NCI-H187 treated with DMSO at 0.1 percent for 48 hours (cell line): ENCODE data around the gene DSC1.
"Not testable (repeated sequence)": the region's sequence is repeated elsewhere in the genome, so short reads cannot be mapped to it uniquely, and the experiment has no call there.

Experiments used
- DNase-seq: peaks from one replicate; lab custom pipeline; 2025; lab: John Stamatoyannopoulos, UW

DSC1 gene, protein sequence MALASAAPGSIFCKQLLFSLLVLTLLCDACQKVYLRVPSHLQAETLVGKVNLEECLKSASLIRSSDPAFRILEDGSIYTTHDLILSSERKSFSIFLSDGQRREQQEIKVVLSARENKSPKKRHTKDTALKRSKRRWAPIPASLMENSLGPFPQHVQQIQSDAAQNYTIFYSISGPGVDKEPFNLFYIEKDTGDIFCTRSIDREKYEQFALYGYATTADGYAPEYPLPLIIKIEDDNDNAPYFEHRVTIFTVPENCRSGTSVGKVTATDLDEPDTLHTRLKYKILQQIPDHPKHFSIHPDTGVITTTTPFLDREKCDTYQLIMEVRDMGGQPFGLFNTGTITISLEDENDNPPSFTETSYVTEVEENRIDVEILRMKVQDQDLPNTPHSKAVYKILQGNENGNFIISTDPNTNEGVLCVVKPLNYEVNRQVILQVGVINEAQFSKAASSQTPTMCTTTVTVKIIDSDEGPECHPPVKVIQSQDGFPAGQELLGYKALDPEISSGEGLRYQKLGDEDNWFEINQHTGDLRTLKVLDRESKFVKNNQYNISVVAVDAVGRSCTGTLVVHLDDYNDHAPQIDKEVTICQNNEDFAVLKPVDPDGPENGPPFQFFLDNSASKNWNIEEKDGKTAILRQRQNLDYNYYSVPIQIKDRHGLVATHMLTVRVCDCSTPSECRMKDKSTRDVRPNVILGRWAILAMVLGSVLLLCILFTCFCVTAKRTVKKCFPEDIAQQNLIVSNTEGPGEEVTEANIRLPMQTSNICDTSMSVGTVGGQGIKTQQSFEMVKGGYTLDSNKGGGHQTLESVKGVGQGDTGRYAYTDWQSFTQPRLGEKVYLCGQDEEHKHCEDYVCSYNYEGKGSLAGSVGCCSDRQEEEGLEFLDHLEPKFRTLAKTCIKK

GRCh38 chr18:31162825-31163435 is at the start of gene DSC1:
Gene DSC1, minus strand, starts transcription at chr18:31162856. Its CDS starts 262 bp downstream, at chr18:31162594.
- DNase-seq = no peak

- no peak for DNase-seq
Measured at GRCh38 chr18:31211047-31211446, 48.4 kb upstream of the DSC1 start.

DNA sequence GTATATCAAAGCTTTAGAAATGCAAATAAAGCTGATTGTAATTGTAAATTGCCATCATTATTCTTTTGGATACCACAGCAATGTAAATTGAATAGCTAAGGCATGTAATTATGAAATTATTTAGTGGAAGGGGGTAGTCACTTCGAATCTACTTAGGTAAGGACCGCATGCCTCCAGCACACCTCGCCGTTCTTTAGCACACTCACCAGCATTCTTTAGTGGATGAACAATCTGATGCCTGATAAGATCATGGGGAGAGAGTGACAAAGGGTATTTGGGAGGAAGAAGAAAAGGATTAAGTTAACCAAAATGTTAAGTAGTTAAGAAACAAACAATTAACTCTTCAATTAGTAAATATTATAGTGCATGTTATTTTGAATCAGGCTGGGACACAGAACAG is 46.4 kb upstream of the DSC1 start:
- DNase-seq = no peak

- no peak for DNase-seq
Measured at GRCh38 chr18:31207391-31207790, 44.7 kb upstream of the DSC1 start.

- peak; percentile 95 for DNase-seq
Measured at GRCh38 chr18:31206787-31207381, 44.2 kb upstream of the DSC1 start.

- DNase-seq = no peak
Measured at GRCh38 chr18:31206071-31206470, 43.4 kb upstream of the DSC1 start.

- DNase-seq = no peak
Measured at GRCh38 chr18:31205273-31205672, 42.6 kb upstream of the DSC1 start.

DNA sequence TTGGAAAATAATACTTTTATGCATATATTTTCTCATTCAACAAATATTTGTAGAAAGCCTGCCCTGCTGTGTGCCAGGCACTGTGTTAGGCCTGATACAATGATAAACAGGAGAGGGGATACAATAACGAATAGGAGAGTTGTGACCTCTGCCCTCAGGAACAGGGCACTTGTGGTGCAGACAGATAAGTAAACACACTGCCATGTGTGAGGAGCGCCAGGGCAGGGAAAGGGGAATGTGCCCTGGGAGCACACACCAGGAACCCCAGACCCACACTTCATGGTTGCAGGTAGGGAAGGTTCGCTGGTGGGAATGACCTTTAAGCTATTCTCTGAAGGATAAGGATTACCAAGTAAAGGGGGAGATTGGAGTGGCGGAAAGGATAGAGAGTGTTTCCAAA is 42.2 kb upstream of the DSC1 start:
- DNase-seq = no peak

DNA sequence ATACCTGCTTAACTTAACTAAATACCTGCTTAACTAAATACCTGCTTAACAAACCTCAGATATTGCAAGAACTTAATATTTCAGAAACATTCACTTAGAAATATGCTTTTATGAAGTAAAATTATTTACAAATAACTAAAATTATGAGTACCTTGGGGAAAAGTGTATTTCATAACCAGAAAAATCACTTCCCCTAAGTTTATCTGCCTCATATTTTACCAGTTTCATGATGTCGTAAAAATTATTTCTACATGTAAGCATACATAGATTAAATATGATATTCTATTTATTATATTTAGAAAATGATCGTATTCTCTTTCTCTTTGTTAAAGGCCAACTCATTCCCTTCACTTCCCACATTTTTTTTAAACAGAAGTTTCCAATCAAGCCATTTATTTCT is 41.5 kb upstream of the DSC1 start:
- no peak for DNase-seq

GRCh38 chr18:31203794-31204148 is 41.1 kb upstream of the DSC1 start:
- DNase-seq = no peak

DNA sequence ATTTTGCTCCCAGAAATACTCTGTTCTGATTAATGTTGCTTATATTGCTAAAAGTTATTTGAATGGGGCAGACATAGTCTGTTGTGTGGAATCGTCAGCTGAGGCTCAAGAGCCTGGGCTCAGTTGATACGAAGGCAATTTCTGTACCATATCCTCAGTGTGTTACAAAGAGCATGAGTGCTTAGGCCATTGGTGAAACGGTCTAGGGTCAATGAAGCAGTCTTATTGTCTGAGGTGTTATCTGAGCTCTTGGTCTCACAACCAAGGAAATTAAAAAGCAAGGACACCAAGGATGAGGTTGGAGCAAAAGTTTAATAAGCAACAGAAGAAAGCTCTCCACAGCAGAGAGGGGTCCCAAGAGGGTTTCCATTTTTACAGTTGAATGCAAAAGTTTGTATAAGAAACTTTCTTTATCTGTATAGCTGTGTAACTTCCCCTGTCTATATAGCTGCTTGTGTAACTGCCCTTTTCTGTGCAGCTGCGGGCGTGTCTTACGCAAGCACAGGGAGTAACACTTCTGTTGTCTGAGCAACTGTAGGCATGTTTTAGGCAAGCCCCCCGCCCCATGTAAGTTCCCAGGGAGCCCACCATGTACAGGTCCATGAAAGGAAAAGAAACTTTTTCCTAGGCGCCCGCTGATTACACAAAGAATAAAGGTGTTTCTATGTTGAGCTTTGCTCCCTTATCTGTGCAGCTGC is 40.6 kb upstream of the DSC1 start:
- no peak for DNase-seq

DNA sequence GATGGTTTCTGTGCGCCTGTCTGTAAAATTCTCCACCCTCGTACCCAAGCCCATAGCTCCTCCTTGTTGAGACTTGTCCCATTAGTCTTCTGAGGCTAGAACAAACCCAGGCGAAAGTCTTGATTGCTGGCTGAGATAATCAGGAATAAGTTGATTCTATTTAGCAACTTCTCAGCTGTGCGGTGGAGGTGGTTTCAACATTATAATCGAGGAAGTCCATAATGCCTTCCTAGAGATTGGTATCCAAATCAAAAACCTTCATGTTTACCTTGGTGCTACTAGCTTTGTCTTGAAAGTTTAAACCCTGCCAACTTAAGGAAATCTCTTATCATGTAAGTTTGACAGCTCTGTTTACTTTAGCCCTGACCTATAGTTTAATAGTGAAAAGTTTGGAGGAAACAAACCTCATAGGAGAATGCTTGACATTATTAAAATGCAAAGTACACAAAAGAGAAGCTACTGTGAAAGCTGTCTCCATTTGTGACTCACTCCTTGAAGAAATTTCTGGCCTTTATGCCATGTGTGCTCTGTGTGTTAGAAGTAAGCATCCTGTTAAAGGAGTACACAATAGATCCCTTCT is 36.6 kb upstream of the DSC1 start:
- DNase-seq = no peak

- DNase-seq = no peak
Measured at GRCh38 chr18:31197676-31198075, 35.0 kb upstream of the DSC1 start.

DNA sequence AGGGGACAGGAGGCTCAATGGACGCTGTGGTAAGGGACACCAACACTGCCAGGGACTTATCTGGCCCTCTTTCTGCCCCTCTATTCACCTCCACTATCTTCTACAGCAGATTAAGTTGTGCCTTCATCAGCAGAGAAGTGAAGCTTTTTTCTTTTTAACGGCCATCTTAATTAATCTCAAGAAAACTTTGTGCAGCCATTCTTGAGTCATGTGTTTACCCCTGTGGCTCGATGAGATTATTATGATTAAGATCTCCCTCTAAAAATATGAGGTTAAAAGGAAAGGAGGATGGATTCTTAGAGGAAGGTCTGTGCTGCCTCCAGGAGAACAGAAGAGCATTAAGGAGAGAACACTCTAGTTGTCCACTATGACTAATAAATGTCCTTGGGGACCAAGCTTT is 32.4 kb upstream of the DSC1 start:
- DNase-seq = no peak

GRCh38 chr18:31192086-31192776 is 29.6 kb upstream of the DSC1 start:
- no peak for DNase-seq

- no peak for DNase-seq
Measured at GRCh38 chr18:31190919-31191318, 28.3 kb upstream of the DSC1 start.

- DNase-seq = no peak
Measured at GRCh38 chr18:31189757-31190156, 27.1 kb upstream of the DSC1 start.

GRCh38 chr18:31185186-31185950 is 22.7 kb upstream of the DSC1 start:
- no peak for DNase-seq

GRCh38 chr18:31183302-31183701 is 20.6 kb upstream of the DSC1 start:
- no peak for DNase-seq

DNA sequence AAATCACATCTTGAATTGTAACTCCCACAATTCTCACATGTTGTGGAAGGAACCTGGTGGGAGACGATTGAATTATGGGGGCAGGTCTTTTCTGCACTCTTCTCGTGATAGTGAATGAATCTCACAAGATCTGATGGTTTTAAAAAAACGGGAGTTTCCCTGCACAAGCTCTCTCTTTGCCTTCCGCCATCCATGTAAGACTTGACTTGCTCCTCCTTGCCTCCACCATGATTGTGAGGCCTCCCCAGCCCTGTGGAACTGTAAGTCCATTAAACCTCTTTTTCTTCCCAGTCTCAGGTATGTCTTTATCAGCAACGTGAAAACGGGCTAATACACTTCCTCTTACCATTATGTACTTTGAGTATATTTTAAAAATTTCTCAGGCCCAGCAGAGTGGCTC is 14.7 kb upstream of the DSC1 start:
- DNase-seq = not testable (repeated sequence)
